Stimulated activated naive B cell treated with anti-CD40 and anti-IgM and Interleukin-4, amounts not matched to agents 10 μg/mL and 1 μg/mL and 100 μg/mL, for 72 hours (primary cell): ENCODE measurements around the gene CHP1.
"Not testable (repeated sequence)": the region's sequence is repeated elsewhere in the genome, so short reads cannot be mapped to it uniquely, and the experiment has no call there.

Experiments
- ATAC-seq, 2 donors: fragments of 150-1000 bp; cut with Tn5 transposase; replicated peaks; 2 replicates each; pipeline ENCODE4 v1.10.0; 2021; ENCODE audit warnings: moderate library complexity in 1 of 2
- DNase-seq: peaks from one replicate; pipeline ENCODE4 v3.0.0; 2021
- H3K27ac Mint-ChIP-seq: one replicate; pipeline ENCODE4 v1.8.0; 2022; ENCODE audit warnings: mild to moderate bottlenecking, mixed read lengths
- H3K27me3 Mint-ChIP-seq, 2 donors: one replicate each; pipeline ENCODE4 v1.8.0; 2022; ENCODE audit warnings: mixed read lengths in 2 of 2
- H3K36me3 Mint-ChIP-seq, 2 donors: one replicate each; pipeline ENCODE4 v1.8.0; 2022; ENCODE audit warnings: mixed read lengths in 2 of 2, mild to moderate bottlenecking in 1 of 2
- H3K4me1 Mint-ChIP-seq, 2 donors: one replicate each; pipeline ENCODE4 v1.8.0; 2022; ENCODE audit warnings: mixed read lengths in 2 of 2, mild to moderate bottlenecking in 1 of 2
- H3K4me3 Mint-ChIP-seq, 2 donors: one replicate each; pipeline ENCODE4 v1.8.0; 2022; ENCODE audit warnings: mild to moderate bottlenecking in 2 of 2, mixed read lengths in 2 of 2, moderate library complexity in 1 of 2
- H3K9me3 Mint-ChIP-seq, 2 donors: one replicate each; pipeline ENCODE4 v1.8.0; 2022; ENCODE audit warnings: mixed read lengths in 2 of 2, mild to moderate bottlenecking in 1 of 2

The CHP1 gene

GRCh38 chr15:41291065-41291631 lies 60.1 kb downstream of the CHP1 start:
- ATAC-seq (peak; percentile 97), DNase-seq (peak; percentile 72)
- Mint-ChIP-seq H3K4me1 (peaks cover 26 to 45% of the 10 kb centered on the region in 2 donors), H3K27ac (peak overlapping the region; percentile 94), H3K9me3 (no peaks in the 10 kb centered on the region), H3K4me3 (peak overlapping the region; percentile 15 to 51), H3K27me3 (no peaks in the 10 kb centered on the region), H3K36me3 (peaks cover 37 to 53% of the 10 kb centered on the region in 2 donors)

GRCh38 chr15:41292521-41292920 lies 61.5 kb downstream of the CHP1 start:
- peak overlapping the region; percentile 93 for H3K27ac Mint-ChIP-seq
- peaks cover 29 to 45% of the 10 kb centered on the region in 2 donors for H3K36me3 Mint-ChIP-seq
- peaks cover 24 to 37% of the 10 kb centered on the region in 2 donors for H3K4me1 Mint-ChIP-seq
- no peak for DNase-seq
- no peaks in the 10 kb centered on the region for H3K9me3 Mint-ChIP-seq
- H3K27me3 Mint-ChIP-seq, result no peaks in the 10 kb centered on the region
- no peak for ATAC-seq
- no peak overlapping the region for H3K4me3 Mint-ChIP-seq

- not testable (repeated sequence) for H3K9me3 Mint-ChIP-seq, ATAC-seq, H3K27ac Mint-ChIP-seq, H3K4me3 Mint-ChIP-seq, H3K27me3 Mint-ChIP-seq, DNase-seq
- H3K4me1 Mint-ChIP-seq, result peaks cover 8 to 25% of the 10 kb centered on the region in 2 donors
- peaks cover 23 to 31% of the 10 kb centered on the region in 2 donors for H3K36me3 Mint-ChIP-seq
Measured at GRCh38 chr15:41301139-41301538, 70.1 kb downstream of the CHP1 start.

- Mint-ChIP-seq H3K36me3 (peaks cover 23 to 31% of the 10 kb centered on the region in 2 donors), H3K4me1 (peaks cover 8 to 25% of the 10 kb centered on the region in 2 donors), H3K27ac (no peak overlapping the region), H3K9me3 (no peaks in the 10 kb centered on the region), H3K4me3 (no peak overlapping the region), H3K27me3 (no peaks in the 10 kb centered on the region)
- DNase-seq (no peak), ATAC-seq (no peak)
Measured at GRCh38 chr15:41301587-41301986, 70.5 kb downstream of the CHP1 start.

GRCh38 chr15:41304149-41304770 lies 73.2 kb downstream of the CHP1 start:
- no peak overlapping the region for H3K4me3 Mint-ChIP-seq

GRCh38 chr15:41307679-41308078 lies 76.6 kb downstream of the CHP1 start:
- no peaks in the 10 kb centered on the region for H3K27me3 Mint-ChIP-seq
- ATAC-seq (no peak), DNase-seq (no peak)
- H3K4me1 Mint-ChIP-seq, result peaks cover 8 to 18% of the 10 kb centered on the region in 2 donors
- H3K9me3 Mint-ChIP-seq, result no peaks in the 10 kb centered on the region
- peaks cover 6 to 11% of the 10 kb centered on the region in 2 donors for H3K36me3 Mint-ChIP-seq
- H3K27ac Mint-ChIP-seq, result no peak overlapping the region
- H3K4me3 Mint-ChIP-seq, result no peak overlapping the region

More at GRCh38 chr15:41304149-41304770, 73.2 kb downstream of the CHP1 start:
- Mint-ChIP-seq H3K27ac (no peak overlapping the region), H3K27me3 (no peaks in the 10 kb centered on the region), H3K36me3 (peaks cover 16 to 27% of the 10 kb centered on the region in 2 donors), H3K9me3 (no peaks in the 10 kb centered on the region), H3K4me1 (peaks cover 10 to 25% of the 10 kb centered on the region in 2 donors)
- ATAC-seq (peak in 1 of 2 donors; percentile 31), DNase-seq (no peak)

- H3K4me3 Mint-ChIP-seq, result no peak overlapping the region
- DNase-seq (no peak), ATAC-seq (no peak)
- peaks cover 4% of the 10 kb centered on the region in 2 donors for H3K4me1 Mint-ChIP-seq
- peaks cover 5 to 11% of the 10 kb centered on the region in 2 donors for H3K36me3 Mint-ChIP-seq
- H3K27me3 Mint-ChIP-seq, result no peaks in the 10 kb centered on the region
- H3K9me3 Mint-ChIP-seq, result no peaks in the 10 kb centered on the region
- H3K27ac Mint-ChIP-seq, result no peak overlapping the region
Measured at GRCh38 chr15:41309226-41309905, 78.3 kb downstream of the CHP1 start.

GRCh38 chr15:41320805-41321330 lies 89.8 kb downstream of the CHP1 start:
- H3K27ac Mint-ChIP-seq, H3K27me3 Mint-ChIP-seq, H3K4me1 Mint-ChIP-seq, ATAC-seq, H3K9me3 Mint-ChIP-seq, DNase-seq, H3K4me3 Mint-ChIP-seq: not testable (repeated sequence)
- peaks cover 7 to 22% of the 10 kb centered on the region in 2 donors for H3K36me3 Mint-ChIP-seq

- H3K27me3 Mint-ChIP-seq, result no peaks in the 10 kb centered on the region
- peaks cover 7 to 28% of the 10 kb centered on the region in 2 donors for H3K36me3 Mint-ChIP-seq
- no peak for DNase-seq
- H3K4me3 Mint-ChIP-seq, result no peak overlapping the region
- H3K9me3 Mint-ChIP-seq, result no peaks in the 10 kb centered on the region
- no peak overlapping the region for H3K27ac Mint-ChIP-seq
- ATAC-seq, result no peak
- H3K4me1 Mint-ChIP-seq, result no peaks in the 10 kb centered on the region
Measured at GRCh38 chr15:41323611-41324010, 92.5 kb downstream of the CHP1 start.

- Mint-ChIP-seq H3K4me3 (peak overlapping the region; percentile 96 to 98), H3K27ac (peak overlapping the region; percentile 98), H3K9me3 (no peaks in the 10 kb centered on the region), H3K36me3 (peaks cover 0 to 10% of the 10 kb centered on the region in 2 donors), H3K4me1 (peaks cover 13 to 25% of the 10 kb centered on the region in 2 donors), H3K27me3 (no peaks in the 10 kb centered on the region)
- ATAC-seq (no peak), DNase-seq (no peak)
Measured at GRCh38 chr15:41331281-41331680, 100.2 kb downstream of the CHP1 start.
